Sigmoid colon (tissue), 7 donors: Measurements from ENCODE around the gene CEMP1. TPM values are rescaled to one million over a fixed set of nuclear protein-coding genes. Genes with fewer than 3 reads are reported as not detected.

Experiments used
- DNase-seq: peaks from one replicate; pipeline ENCODE4 v3.0.0-alpha.2; 2019
- H3K27ac ChIP-seq, 4 donors: fragments of 200-600 bp; sonication (generic); one replicate each; pipeline ENCODE4 v1.5.1; 2016 to 2019; ENCODE audit warnings: mild to moderate bottlenecking in 1 of 4
- H3K27me3 ChIP-seq, 3 donors: fragments of 200-600 bp; sonication (generic); one replicate each; pipeline ENCODE4 v1.5.1; 2019; ENCODE audit warnings: mild to moderate bottlenecking in 1 of 3
- H3K36me3 ChIP-seq, 4 donors: fragments of 200-600 bp; sonication (generic); one replicate each; pipeline ENCODE4 v1.5.1; 2016 to 2019
- H3K4me1 ChIP-seq, 4 donors: fragments of 200-600 bp; sonication (generic); one replicate each; pipeline ENCODE4 v1.5.1; 2017 to 2019
- H3K4me3 ChIP-seq, 4 donors: fragments of 200-600 bp; sonication (generic); one replicate each; pipeline ENCODE4 v1.5.1; 2017 to 2019; ENCODE audit warnings: mild to moderate bottlenecking in 2 of 4, moderate library complexity in 1 of 4
- H3K9me3 ChIP-seq, 4 donors: fragments of 200-600 bp in 3 of 4; sonication (generic) in 3 of 4; one replicate each; pipeline versions ENCODE4 v1.5.1 to v1.6.1; 2013 to 2019
- CTCF ChIP-seq, 4 experiments: fragments of 450-650 bp in 3 of 4; fragments of 200-600 bp in 1 of 4; IDR thresholded peaks; one replicate each; pipeline ENCODE4 v1.5.1; 2016 to 2019; ENCODE audit warnings: antibody characterized with exemption in 4 of 4, mild to moderate bottlenecking in 3 of 4, moderate library complexity in 2 of 4
- EP300 ChIP-seq, 4 donors: sonication (generic); formaldehyde crosslinking; IDR thresholded peaks; one replicate each; pipeline ENCODE4 v1.6.1; 2017; ENCODE audit warnings: antibody characterized with exemption in 4 of 4
- POLR2A ChIP-seq, 2 donors: fragments of 450-650 bp; IDR thresholded peaks; one replicate each; pipeline ENCODE4 v1.6.1; 2016; ENCODE audit warnings: antibody characterized with exemption in 2 of 2, mild to moderate bottlenecking in 2 of 2, moderate library complexity in 2 of 2
- POLR2AphosphoS5 ChIP-seq, 4 donors: sonication (generic); formaldehyde crosslinking; IDR thresholded peaks; one replicate each; pipeline ENCODE4 v1.6.1; 2017; ENCODE audit warnings: antibody characterized with exemption in 4 of 4
- WGBS, 2 donors: extraction: QIAGEN DNeasy Blood & Tissue Kit; methylation state at CpG; one replicate each; pipeline ENCODE4 v1.1.7; 2013; 5-methylcytosine and 5-hydroxymethylcytosine counted together
- intact Hi-C: fragments of 100-400 bp; cut with DNase I; formaldehyde crosslinking; loops from one replicate; pipeline ENCODE4 v1.15.1; 2023
- polyA plus RNA-seq, 3 donors: library from polyadenylated mRNA; stranded (reverse); fragments of 200-250 nt; gene quantifications; one replicate each; pipeline ENCODE4 v1.2.3, GENCODE V29; 2013
- total RNA-seq, 4 donors: library from RNA; depleted of rRNA; stranded (reverse); fragments of >200 nt; gene quantifications; one replicate each; pipeline ENCODE4 v1.1.0, GENCODE V29; 2016
- donor health status: healthy with polysubstance abuse.
- donor health status: Bipolar disorder and iron deficiency.
- donor health status: healthy.

The CEMP1 gene
- total and polyA plus RNA-seq, 7 donors = 0.90 to 1.2 TPM; not detected in 5

GRCh38 chr16:2513405-2514332, 17.5 kb downstream of the CEMP1 start, which contains the start of gene ATP6V0C:
TSS of gene ATP6V0C (plus strand) at chr16:2513952. CDS start at chr16:2514104, 152 bp downstream.
- Histone ChIP-seq H3K36me3 (no peaks in the 10 kb centered on the region), H3K27me3 (no peaks in the 10 kb centered on the region), H3K27ac (peak within 1 kb of the TSS; percentile 97 to 99 (median 98)), H3K4me3 (peak within 1 kb of the TSS; percentile 92 to 100 (median 100)), H3K9me3 (no peaks in the 10 kb centered on the region), H3K4me1 (peaks cover 0 to 64% (median 61%) of the 10 kb centered on the region in 4 donors)
- 1 to 2% methylated on average over 122 of the region's 122 CpGs for WGBS, 2 donors
- peak; percentile 96 for DNase-seq
- intact Hi-C loops = loop anchor here (5.0 kb wide), 1 partner anchor 36 kb away; the partner anchor contains the start of gene TBC1D24
- TF ChIP-seq POLR2AphosphoS5 (IDR thresholded peaks at IDR 0.05) (peak; percentile 91 to 96 (median 93)), EP300 (IDR thresholded peaks at IDR 0.05) (peak in 1 of 4 donors; percentile 1), POLR2A (IDR thresholded peaks at IDR 0.05) (peak; percentile 79 to 80), CTCF (IDR thresholded peaks at IDR 0.05) (no peak)

- peak; percentile 72 for DNase-seq
- Histone ChIP-seq H3K27ac (peak overlapping the region; percentile 97 to 99 (median 98)), H3K4me3 (peak overlapping the region; percentile 92 to 100 (median 100)), H3K36me3 (no peaks in the 10 kb centered on the region), H3K27me3 (no peaks in the 10 kb centered on the region), H3K9me3 (no peaks in the 10 kb centered on the region), H3K4me1 (peaks cover 0 to 56% (median 53%) of the 10 kb centered on the region in 4 donors)
- intact Hi-C loops = loop anchor here (5.0 kb wide), 1 partner anchor 36 kb away; the partner anchor contains the start of gene TBC1D24
- no peak for TF ChIP-seq POLR2AphosphoS5 (IDR thresholded peaks at IDR 0.05)
- TF ChIP-seq POLR2A (IDR thresholded peaks at IDR 0.05) = no peak
- TF ChIP-seq EP300 (IDR thresholded peaks at IDR 0.05) = no peak
- no peak for TF ChIP-seq CTCF (IDR thresholded peaks at IDR 0.05)
- WGBS, 2 donors = 45 to 68% methylated on average over 15 of the region's 15 CpGs
Measured at GRCh38 chr16:2512735-2513404, 18.3 kb downstream of the CEMP1 start.

GRCh38 chr16:2511996-2512734, 19.0 kb downstream of the CEMP1 start:
- Histone ChIP-seq H3K9me3 (no peaks in the 10 kb centered on the region), H3K4me3 (no peak overlapping the region), H3K27ac (peak overlapping the region; percentile 97 to 99 (median 98)), H3K36me3 (no peaks in the 10 kb centered on the region), H3K27me3 (no peaks in the 10 kb centered on the region), H3K4me1 (peaks cover 0 to 49% (median 45%) of the 10 kb centered on the region in 4 donors)
- intact Hi-C loops = loop anchor here (5.0 kb wide), 1 partner anchor 35 kb away; the partner anchor contains the start of gene TBC1D24
- WGBS, 2 donors = 89 to 92% methylated on average over 17 of the region's 17 CpGs
- no peak for DNase-seq
- TF ChIP-seq POLR2AphosphoS5 (IDR thresholded peaks at IDR 0.05) (no peak), EP300 (IDR thresholded peaks at IDR 0.05) (no peak), CTCF (IDR thresholded peaks at IDR 0.05) (no peak), POLR2A (IDR thresholded peaks at IDR 0.05) (no peak)

GRCh38 chr16:2511128-2511800, 19.9 kb downstream of the CEMP1 start:
- peak; percentile 95 for DNase-seq
- intact Hi-C loops = loop anchor here (5.0 kb wide), 1 partner anchor 34 kb away; the partner anchor contains the start of gene TBC1D24
- TF ChIP-seq EP300 (IDR thresholded peaks at IDR 0.05) (peak in 2 of 4 donors; percentile 34 to 44), POLR2A (IDR thresholded peaks at IDR 0.05) (no peak), POLR2AphosphoS5 (IDR thresholded peaks at IDR 0.05) (peak in 3 of 4 donors; percentile 60 to 82 (median 67)), CTCF (IDR thresholded peaks at IDR 0.05) (no peak)
- H3K9me3 ChIP-seq = no peaks in the 10 kb centered on the region
- peak overlapping the region in 3 of 4 donors; percentile 24 to 34 (median 24) for H3K4me3 ChIP-seq
- H3K27me3 ChIP-seq = no peaks in the 10 kb centered on the region
- peak overlapping the region in 3 of 4 donors; percentile 18 to 98 (median 56) for H3K27ac ChIP-seq
- H3K36me3 ChIP-seq = no peaks in the 10 kb centered on the region
- 51 to 67% methylated on average over 24 of the region's 24 CpGs for WGBS, 2 donors
- H3K4me1 ChIP-seq = peaks cover 0 to 40% (median 36%) of the 10 kb centered on the region in 4 donors
